ENCODE results near the gene ASB10. TPM values are rescaled to one million over a fixed set of nuclear protein-coding genes. Genes with fewer than 3 reads are reported as not detected.

Gene ASB10
- total and polyA plus RNA-seq, 2 of the 4 experiments (the other 2 are of a cell fraction), result not detected

DNA sequence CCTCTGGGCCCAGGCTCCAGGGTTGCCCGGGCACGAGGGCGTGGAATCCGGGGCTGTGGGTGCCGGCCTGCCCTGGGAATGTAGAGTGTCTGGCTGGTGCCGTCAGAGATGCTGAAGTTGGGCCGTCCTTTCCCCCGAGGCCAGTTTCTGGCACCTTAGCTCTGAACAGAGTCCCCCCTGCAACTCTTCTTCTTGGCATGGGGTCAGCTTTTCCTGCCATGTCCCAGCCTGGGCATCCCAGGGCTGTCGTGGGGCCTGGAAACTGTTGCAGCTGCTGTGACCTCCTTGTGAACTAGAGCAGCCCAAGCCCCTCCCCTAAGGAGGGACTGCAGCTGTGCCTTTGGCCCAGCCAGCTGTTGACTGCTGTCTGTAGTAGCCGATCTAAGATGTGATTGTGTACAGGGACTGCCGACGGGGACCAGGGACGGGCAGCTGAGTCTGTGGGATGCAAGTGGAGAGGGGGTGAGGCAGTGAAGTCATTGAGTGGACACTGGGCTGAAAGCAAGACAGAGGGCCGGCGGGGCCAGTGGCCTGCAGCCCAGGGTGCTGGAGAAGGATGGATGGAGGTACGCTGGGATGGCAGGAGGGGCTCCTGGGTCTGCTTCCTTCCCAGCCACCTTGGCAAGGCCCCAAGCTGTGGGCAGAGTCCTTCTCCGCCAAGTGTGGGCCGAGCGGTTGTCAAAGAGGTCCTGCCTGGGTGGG is 55.3 kb downstream of the ASB10 start:
- intact Hi-C loops (cut with micrococcal nuclease), result no loop called here
- Histone ChIP-seq H3K9me1 (ENCODE audit: insufficient read depth, low read length) (no peaks in the 10 kb centered on the region; the same call in 1 of the 2 replicates), H3K23ac (ENCODE audit: low read depth, low read length) (no peak overlapping the region), H4K5ac (ENCODE audit: low read depth, low read length) (no peak overlapping the region), H2AK9ac (replicated peaks; ENCODE audit: low read depth, low read length, poor library complexity) (no peak overlapping the region), H2BK120ac (ENCODE audit: low read depth, low read length) (no peak overlapping the region), H3K27ac (ENCODE audit: insufficient read depth, low read length) (no peak overlapping the region), H3K4ac (ENCODE audit: low read depth, low read length) (no peak overlapping the region), H2BK20ac (ENCODE audit: low read depth, low read length) (no peak overlapping the region), H3K18ac (ENCODE audit: low read depth, low read length) (no peak overlapping the region), H3K4me3 (ENCODE audit: insufficient read depth, low read depth, low read length) (no peak overlapping the region), H3K56ac (ENCODE audit: extremely low read depth, insufficient read depth, low read length) (no peak overlapping the region), H3K14ac (replicated peaks; ENCODE audit: low read depth, low read length) (no peak overlapping the region), H3K36me3 (ENCODE audit: control insufficient read depth, insufficient read depth, low read length) (peaks cover 83% of the 10 kb centered on the region), H3K4me2 (ENCODE audit: low read depth, low read length) (no peak overlapping the region), H3K9ac (ENCODE audit: low read depth, low read length) (no peak overlapping the region), H3K4me1 (ENCODE audit: control insufficient read depth, insufficient read depth, low read length) (no peaks in the 10 kb centered on the region), H2AK5ac (ENCODE audit: low read depth, low read length) (no peak overlapping the region), H4K20me1 (ENCODE audit: insufficient read depth, low read length) (peaks cover 13% of the 10 kb centered on the region), H3K9me3 (ENCODE audit: control insufficient read depth, insufficient read depth, low read length) (no peaks in the 10 kb centered on the region), H4K8ac (ENCODE audit: low read depth in 2 of 2, low read length in 2 of 2) (no peak overlapping the region), H2BK15ac (ENCODE audit: low read depth, low read length) (no peak overlapping the region), H2AFZ (replicated peaks; ENCODE audit: low read length, poor library complexity) (no peak overlapping the region), H4K91ac (ENCODE audit: insufficient read depth, low read depth, low read length) (no peak overlapping the region), H3K27me3 (ENCODE audit: control insufficient read depth, insufficient read depth, low read length) (no peaks in the 10 kb centered on the region), H3K79me1 (ENCODE audit: low read depth in 1 of 2, low read length in 2 of 2) (peaks cover 0 to 17% of the 10 kb centered on the region in 2 experiments; a peak in 2 of 4 replicates), H2BK5ac (ENCODE audit: low read depth, low read length, poor library complexity, severe bottlenecking) (no peak overlapping the region)
- TF ChIP-seq NFE2L2 (IDR thresholded peaks at IDR 0.05; ENCODE audit: low read depth, low read length) (no peak), CEBPB (IDR thresholded peaks at IDR 0.05; ENCODE audit: low read depth, low read length) (no peak), FOS (IDR thresholded peaks at IDR 0.05; ENCODE audit: low read depth, low read length) (no peak), RCOR1 (IDR thresholded peaks at IDR 0.05; ENCODE audit: insufficient replicate concordance, low read length) (no peak), POLR2A (IDR thresholded peaks at IDR 0.05; ENCODE audit: low read depth, low read length) (no peak), ELK1 (IDR thresholded peaks at IDR 0.05; ENCODE audit: borderline replicate concordance, low read depth, low read length) (no peak)
- POLR2A ChIA-PET (ENCODE audit: unreplicated experiment), result no interaction called here
- DNase-seq, result no peak
- in situ Hi-C loops (cut with MboI; ENCODE audit: low sequenced_read_pairs), result no loop called here
- CTCF ChIA-PET, result no interaction called here
- no TSS peak for BruUV-seq (replicated peaks)
- dilution Hi-C loops (cut with HindIII; ENCODE audit: low sequenced_read_pairs, unreplicated experiment), result no loop called here
- 62% methylated on average over 7 of the region's 19 CpGs; no CpG with 5 or more reads in 1 of the 2 experiments for WGBS, 2 experiments (ENCODE audit: extremely low coverage in 2 of 2, insufficient read length in 1 of 2)
- no peak for ATAC-seq (ENCODE audit: low read depth)

Data from IMR-90 (cell line).